ENCODE measurements around the gene SLC25A22.

Gene SLC25A22

GRCh38 chr11:773425-773824 is 24.7 kb downstream of the SLC25A22 start:
- DNase-seq (ENCODE audit: low read depth), result no peak
- no peak for TF ChIP-seq CTCF (IDR thresholded peaks at IDR 0.05; ENCODE audit: insufficient read depth, low read depth, low read length, missing control alignments)
- no peak overlapping the region for H3K4me3 ChIP-seq (ENCODE audit: low read depth, low read length)

DNA sequence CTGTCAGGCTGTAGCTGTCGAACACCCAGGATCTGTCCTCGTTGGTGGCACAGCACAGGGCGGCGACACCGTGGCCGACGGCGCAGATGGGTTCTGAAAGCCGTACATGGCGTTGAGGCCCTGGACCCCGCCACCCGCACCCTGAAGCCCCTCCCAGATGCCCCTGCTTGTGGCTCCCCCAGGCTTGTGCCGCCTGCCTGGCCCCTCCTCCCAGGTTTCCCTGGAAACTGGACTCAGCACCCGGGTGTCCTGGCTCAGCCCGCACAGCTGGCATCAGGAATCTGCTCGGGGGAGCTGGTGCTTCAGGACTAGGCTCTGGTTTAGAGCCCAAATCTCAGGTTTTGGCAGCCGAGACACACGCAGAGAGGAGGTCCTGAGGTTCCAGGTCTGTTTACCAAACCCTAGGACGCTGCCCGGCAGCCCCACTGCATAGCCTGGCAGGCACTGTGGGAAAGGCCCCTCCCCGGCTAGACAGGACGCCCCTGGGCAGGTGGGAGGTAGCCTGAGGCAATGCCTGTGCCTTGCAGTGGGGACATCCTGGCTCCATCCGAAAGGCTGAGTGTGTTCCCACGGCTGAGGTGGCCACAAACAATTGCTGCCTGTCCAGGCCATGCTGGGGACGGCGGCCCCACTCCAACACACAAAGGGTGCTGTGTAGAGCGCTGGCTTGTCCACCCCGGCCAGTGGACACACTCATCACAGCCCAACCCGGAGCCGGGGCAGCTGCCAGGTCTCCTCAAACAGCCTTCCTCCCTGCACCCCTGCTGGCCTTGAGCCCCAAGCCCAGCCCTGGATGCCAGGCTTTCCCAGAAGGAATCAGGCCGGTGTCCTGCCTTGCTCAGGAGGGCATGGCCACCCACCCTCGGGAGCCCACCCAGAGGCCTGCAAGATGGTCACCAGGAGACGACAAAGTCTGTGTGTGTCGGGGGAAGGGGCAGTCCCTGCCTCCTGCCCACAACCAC is 25.4 kb downstream of the SLC25A22 start:
- no peak for TF ChIP-seq CTCF (IDR thresholded peaks at IDR 0.05; ENCODE audit: insufficient read depth, low read depth, low read length, missing control alignments)
- no peak overlapping the region for H3K4me3 ChIP-seq (ENCODE audit: low read depth, low read length)
- no peak for DNase-seq (ENCODE audit: low read depth)

GRCh38 chr11:771617-772204 is 26.4 kb downstream of the SLC25A22 start:
- H3K4me3 ChIP-seq (ENCODE audit: low read depth, low read length), result no peak overlapping the region
- DNase-seq (ENCODE audit: low read depth), result no peak
- no peak for TF ChIP-seq CTCF (IDR thresholded peaks at IDR 0.05; ENCODE audit: insufficient read depth, low read depth, low read length, missing control alignments)

DNA sequence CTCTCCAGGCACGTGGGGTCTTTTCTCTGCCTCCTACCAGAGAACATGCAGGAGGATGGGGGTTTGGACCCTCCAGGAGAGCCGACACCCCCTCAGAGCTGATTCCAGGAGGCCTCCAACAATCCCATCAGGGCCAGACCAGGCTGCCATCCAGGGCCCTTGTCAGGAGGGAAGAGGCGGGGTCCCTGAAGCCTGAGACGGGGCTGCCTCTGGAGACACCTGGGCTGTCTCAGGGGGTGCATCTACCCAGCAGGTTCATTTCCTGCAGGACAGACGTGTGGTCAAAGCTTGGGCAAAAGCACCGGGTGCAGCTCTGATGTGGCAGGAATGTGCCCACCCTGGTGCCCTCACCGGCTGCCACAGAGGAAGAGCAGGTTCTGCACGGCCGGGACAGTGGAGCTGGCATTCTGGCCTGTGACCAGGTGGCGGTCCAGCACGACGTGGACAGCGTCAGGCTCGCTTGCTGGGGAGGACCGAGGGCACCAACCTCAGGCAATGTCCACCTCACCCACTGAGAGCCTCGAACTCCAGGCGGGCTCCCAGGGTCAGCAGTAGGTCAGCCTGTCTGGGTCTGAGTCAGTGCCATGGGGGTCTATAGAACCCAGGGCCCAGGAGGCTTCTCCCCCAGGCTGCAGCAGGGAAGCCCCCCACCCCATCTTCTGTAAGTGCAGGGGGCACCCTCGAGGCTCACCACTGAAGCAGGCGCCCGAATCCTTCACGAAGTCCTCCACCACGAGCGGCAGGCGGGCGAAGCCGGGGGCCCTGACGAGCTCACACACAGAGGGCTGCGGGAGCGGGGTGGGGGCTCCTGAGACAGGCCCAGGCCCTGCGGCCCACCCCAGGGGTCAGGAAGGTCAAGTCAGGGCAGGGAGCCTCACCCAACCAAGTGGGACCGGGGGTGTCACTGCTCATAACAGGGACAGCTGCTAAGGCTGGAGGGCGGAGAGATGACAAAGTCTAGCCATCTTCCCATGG is 27.2 kb downstream of the SLC25A22 start:
- no peak for TF ChIP-seq CTCF (IDR thresholded peaks at IDR 0.05; ENCODE audit: insufficient read depth, low read depth, low read length, missing control alignments)
- no peak for DNase-seq (ENCODE audit: low read depth)
- H3K4me3 ChIP-seq (ENCODE audit: low read depth, low read length), result no peak overlapping the region

GRCh38 chr11:769887-770641 is 28.0 kb downstream of the SLC25A22 start:
- no peak for TF ChIP-seq CTCF (IDR thresholded peaks at IDR 0.05; ENCODE audit: insufficient read depth, low read depth, low read length, missing control alignments)
- DNase-seq (ENCODE audit: low read depth), result no peak
- no peak overlapping the region for H3K4me3 ChIP-seq (ENCODE audit: low read depth, low read length)

DNA sequence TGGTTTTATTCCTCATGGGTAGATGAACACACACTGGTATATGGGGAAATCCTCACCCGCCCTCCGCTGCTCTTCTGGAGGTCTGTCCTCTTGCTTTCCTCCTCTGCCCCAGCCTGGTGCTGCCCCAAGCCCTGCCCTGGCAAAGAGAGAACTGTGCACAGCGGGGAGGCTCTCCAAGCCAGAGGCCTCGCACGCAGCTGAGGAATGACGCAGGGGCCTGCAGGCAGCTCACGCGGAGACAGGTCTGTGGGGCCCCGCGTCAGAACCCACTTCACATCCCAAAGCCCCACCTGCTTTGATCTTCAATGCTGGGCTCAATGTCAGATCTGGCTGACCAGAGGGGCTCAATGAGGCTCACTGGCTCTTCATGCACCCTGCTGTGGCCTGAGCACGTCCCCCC is 30.8 kb downstream of the SLC25A22 start:
- DNase-seq (ENCODE audit: low read depth), result no peak
- H3K4me3 ChIP-seq (ENCODE audit: low read depth, low read length), result no peak overlapping the region
- no peak for TF ChIP-seq CTCF (IDR thresholded peaks at IDR 0.05; ENCODE audit: insufficient read depth, low read depth, low read length, missing control alignments)
